SU-DHL-6 (cell line): ENCODE measurements around the gene HELZ2.
"Not testable (repeated sequence)": the region's sequence is repeated elsewhere in the genome, so short reads cannot be mapped to it uniquely, and the experiment has no call there.

Source experiments
- H2AFZ ChIP-seq: fragments of 200-600 bp; sonication (generic); 2 replicates; pipeline ENCODE4 v1.6.1; 2014; ENCODE audit warnings: low read depth, mild to moderate bottlenecking, moderate library complexity, mixed read lengths, antibody characterized with exemption, low read length; ENCODE audit not compliant: severe bottlenecking
- H3F3A ChIP-seq: fragments of 200-600 bp; shearing (Covaris generic); 2 replicates; pipeline ENCODE4 v1.6.0; 2016; ENCODE audit warnings: antibody characterized with exemption, mild to moderate bottlenecking; ENCODE audit not compliant: insufficient read depth
- H3K27ac ChIP-seq: fragments of 200-600 bp; sonication (generic); 2 replicates; pipeline ENCODE4 v1.5.1; 2016; ENCODE audit warnings: low read depth, mild to moderate bottlenecking, low read length, moderate library complexity, mixed read lengths
- H3K27me3 ChIP-seq: fragments of 200-600 bp; sonication (generic), shearing (Covaris generic); 2 replicates; pipeline ENCODE4 v1.6.0; 2014; ENCODE audit warnings: mild to moderate bottlenecking, low read length
- H3K36me3 ChIP-seq: fragments of 200-600 bp; sonication (generic); 2 replicates; pipeline ENCODE4 v1.6.1; 2014; ENCODE audit warnings: mild to moderate bottlenecking, low read length, mixed read lengths
- H3K4me2 ChIP-seq: fragments of 300-600, 200-600 bp; shearing (Covaris generic), sonication (generic); 2 replicates; pipeline ENCODE4 v1.6.0; 2014; ENCODE audit warnings: low read length, low read depth, mild to moderate bottlenecking; ENCODE audit not compliant: poor library complexity, severe bottlenecking
- H3K4me3 ChIP-seq: fragments of 200-600 bp; sonication (generic); 2 replicates; pipeline ENCODE4 v1.5.1; 2014; ENCODE audit warnings: antibody characterized with exemption, low read length, mild to moderate bottlenecking, mixed read lengths; ENCODE audit not compliant: insufficient read depth, poor library complexity, severe bottlenecking
- H3K79me2 ChIP-seq: fragments of 200-600 bp; sonication (generic); 2 replicates; pipeline ENCODE4 v1.6.1; 2014; ENCODE audit warnings: mild to moderate bottlenecking, low read length, moderate library complexity; ENCODE audit not compliant: insufficient read depth
- H3K9ac ChIP-seq: fragments of 200-600 bp; sonication (generic); 2 replicates; pipeline ENCODE4 v1.7.0; 2014; ENCODE audit warnings: mild to moderate bottlenecking, low read length
- H3K9me2 ChIP-seq: fragments of 200-600 bp; sonication (generic); replicated peaks from 2 replicates; pipeline ENCODE4 v1.6.1; 2014; ENCODE audit warnings: low read length; ENCODE audit not compliant: insufficient read depth
- H3K9me3 ChIP-seq: fragments of 200-600 bp; sonication (generic); 2 replicates; pipeline ENCODE4 v1.6.1; 2014; ENCODE audit warnings: low read length, mixed read lengths; ENCODE audit not compliant: insufficient read depth
- H4K20me1 ChIP-seq: fragments of 200-600 bp; sonication (generic); 2 replicates; pipeline ENCODE4 v1.6.1; 2014; ENCODE audit warnings: low read depth, mild to moderate bottlenecking, antibody characterized with exemption, low read length, moderate library complexity, mixed read lengths
- EZH2phosphoT487 ChIP-seq: fragments of 200-600 bp; sonication (generic), shearing (Covaris generic); conservative IDR thresholded peaks from 2 replicates; pipeline ENCODE4 v1.6.1; 2018; ENCODE audit warnings: mild to moderate bottlenecking, antibody characterized with exemption, low read length, moderate library complexity, mixed read lengths
- TF ChIP-seq, protein P1 (sequence below): fragments of 200-600 bp; sonication (generic); IDR thresholded peaks from one replicate; pipeline ENCODE4 v1.5.1; 2017; ENCODE audit warnings: antibody characterized with exemption, mild to moderate bottlenecking, low read length, moderate library complexity; ENCODE audit not compliant: insufficient read depth, poor library complexity, severe bottlenecking

The HELZ2 gene

DNA sequence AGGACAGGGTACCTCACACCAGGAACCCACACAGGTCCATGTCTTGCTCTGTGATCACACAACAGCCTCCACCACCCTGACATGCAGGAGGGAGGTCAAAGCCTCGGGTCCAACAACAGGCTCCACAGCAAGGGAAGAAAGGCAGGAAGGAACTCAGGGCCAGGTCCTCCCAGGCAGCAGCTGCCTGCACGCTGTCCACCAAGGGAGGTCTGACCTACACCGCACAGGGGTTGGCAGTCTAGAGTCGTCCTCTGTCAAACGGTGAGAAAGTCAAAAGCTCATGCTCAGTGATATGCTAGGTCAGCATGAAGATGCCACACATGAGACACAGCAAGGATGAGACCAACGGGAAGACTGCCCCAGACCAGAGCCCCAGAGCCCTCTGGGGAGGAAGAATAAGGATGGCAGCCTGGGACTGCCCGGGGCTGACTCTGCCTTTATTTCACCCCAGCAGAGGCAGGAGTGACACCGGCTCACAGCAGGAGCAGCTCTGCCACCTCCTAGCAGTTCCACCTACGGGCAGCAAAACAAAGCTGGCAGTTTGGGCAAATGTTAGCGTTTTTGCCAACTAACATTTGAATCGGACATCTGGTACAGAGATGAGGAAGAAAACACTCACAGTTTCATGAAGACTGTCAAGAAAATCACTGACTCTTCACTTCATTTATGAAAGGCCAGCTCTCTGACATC lies 44.4 kb upstream of the HELZ2 start:
- peaks cover 40% of the 10 kb centered on the region for H3K79me2 ChIP-seq
- no peak for TF ChIP-seq EZH2phosphoT487
- TF ChIP-seq, protein P1, sequence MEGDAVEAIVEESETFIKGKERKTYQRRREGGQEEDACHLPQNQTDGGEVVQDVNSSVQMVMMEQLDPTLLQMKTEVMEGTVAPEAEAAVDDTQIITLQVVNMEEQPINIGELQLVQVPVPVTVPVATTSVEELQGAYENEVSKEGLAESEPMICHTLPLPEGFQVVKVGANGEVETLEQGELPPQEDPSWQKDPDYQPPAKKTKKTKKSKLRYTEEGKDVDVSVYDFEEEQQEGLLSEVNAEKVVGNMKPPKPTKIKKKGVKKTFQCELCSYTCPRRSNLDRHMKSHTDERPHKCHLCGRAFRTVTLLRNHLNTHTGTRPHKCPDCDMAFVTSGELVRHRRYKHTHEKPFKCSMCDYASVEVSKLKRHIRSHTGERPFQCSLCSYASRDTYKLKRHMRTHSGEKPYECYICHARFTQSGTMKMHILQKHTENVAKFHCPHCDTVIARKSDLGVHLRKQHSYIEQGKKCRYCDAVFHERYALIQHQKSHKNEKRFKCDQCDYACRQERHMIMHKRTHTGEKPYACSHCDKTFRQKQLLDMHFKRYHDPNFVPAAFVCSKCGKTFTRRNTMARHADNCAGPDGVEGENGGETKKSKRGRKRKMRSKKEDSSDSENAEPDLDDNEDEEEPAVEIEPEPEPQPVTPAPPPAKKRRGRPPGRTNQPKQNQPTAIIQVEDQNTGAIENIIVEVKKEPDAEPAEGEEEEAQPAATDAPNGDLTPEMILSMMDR: no peak
- no peak overlapping the region for H3K9ac ChIP-seq
- H3K9me2 ChIP-seq: no peaks in the 10 kb centered on the region
- no peak overlapping the region for H3K4me2 ChIP-seq
- no peak overlapping the region for H2AFZ ChIP-seq
- no peaks in the 10 kb centered on the region for H4K20me1 ChIP-seq
- no peaks in the 10 kb centered on the region for H3K27me3 ChIP-seq
- no peak overlapping the region for H3K27ac ChIP-seq
- no peak overlapping the region for H3K4me3 ChIP-seq
- no peaks in the 10 kb centered on the region for H3K9me3 ChIP-seq
- H3K36me3 ChIP-seq: no peaks in the 10 kb centered on the region
- H3F3A ChIP-seq: no peaks in the 10 kb centered on the region

DNA sequence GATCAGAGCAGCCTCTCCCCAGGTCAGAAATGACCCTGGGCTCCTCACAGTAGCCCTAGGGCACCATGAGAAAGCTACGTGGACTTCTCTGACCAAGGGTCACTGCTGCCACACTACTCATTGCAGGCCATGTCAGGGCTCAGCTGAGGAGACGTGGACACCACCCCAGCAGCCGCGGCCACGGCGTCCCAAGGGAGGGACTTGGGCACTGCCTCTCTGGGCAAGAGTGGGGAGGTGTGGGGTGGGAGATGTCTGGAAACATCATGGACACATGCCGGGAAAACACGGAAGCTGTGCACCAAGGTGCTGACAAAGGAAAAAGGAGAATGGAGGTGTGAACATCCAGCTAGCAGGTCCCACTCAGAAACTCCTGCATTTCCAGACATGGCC lies 43.8 kb upstream of the HELZ2 start:
- H3K9ac ChIP-seq: no peak overlapping the region
- no peaks in the 10 kb centered on the region for H3K27me3 ChIP-seq
- H3K9me3 ChIP-seq: no peaks in the 10 kb centered on the region
- no peak overlapping the region for H2AFZ ChIP-seq
- no peaks in the 10 kb centered on the region for H3K36me3 ChIP-seq
- H3F3A ChIP-seq: no peaks in the 10 kb centered on the region
- no peak overlapping the region for H3K4me2 ChIP-seq
- peaks cover 34% of the 10 kb centered on the region for H3K79me2 ChIP-seq
- no peak overlapping the region for H3K27ac ChIP-seq
- TF ChIP-seq EZH2phosphoT487: no peak
- TF ChIP-seq, protein P1: no peak
- no peaks in the 10 kb centered on the region for H3K9me2 ChIP-seq
- H3K4me3 ChIP-seq: no peak overlapping the region
- no peaks in the 10 kb centered on the region for H4K20me1 ChIP-seq

DNA sequence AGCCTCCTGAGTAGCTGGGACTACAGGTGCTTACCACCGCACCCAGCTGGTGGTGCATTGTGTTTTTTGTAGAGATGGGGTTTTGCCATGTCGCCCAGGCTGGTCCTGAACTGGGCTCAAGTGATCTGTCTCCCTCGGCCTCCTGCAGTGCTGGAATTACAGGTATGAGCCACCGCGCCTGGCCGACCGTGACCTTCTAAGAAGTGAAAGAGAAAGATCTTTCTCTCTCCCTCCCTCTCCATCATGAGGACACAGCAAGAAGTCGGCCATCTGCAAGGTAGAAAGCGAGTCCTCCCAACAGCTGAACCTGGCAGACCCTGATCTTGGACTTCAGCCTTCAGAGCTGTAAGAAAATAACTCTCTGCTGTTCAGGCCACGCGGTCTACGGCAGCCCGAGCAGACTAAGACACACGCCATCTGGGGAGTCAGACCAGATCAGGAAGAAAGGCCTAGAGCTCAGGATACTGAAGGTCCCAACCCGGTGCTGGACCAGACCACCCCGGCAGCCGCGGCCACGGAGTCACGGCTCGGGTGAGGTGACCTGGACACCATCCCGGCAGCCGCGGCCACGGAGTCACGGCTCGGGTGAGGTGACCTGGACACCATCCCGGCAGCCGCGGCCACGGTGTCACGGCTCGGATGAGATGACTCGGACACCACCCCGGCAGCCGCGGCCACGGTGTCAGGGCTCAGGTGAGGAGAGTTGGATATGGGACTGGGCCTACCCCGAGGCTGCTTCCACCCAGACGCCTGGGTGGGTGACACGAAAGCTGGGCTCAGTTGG lies 43.2 kb upstream of the HELZ2 start:
- Histone ChIP-seq H3K4me2 (no peak overlapping the region), H3K36me3 (no peaks in the 10 kb centered on the region), H3K27me3 (no peaks in the 10 kb centered on the region), H3K9ac (no peak overlapping the region), H3K9me3 (no peaks in the 10 kb centered on the region), H3K27ac (no peak overlapping the region), H3K4me3 (no peak overlapping the region), H3F3A (no peaks in the 10 kb centered on the region), H4K20me1 (no peaks in the 10 kb centered on the region), H2AFZ (no peak overlapping the region), H3K9me2 (no peaks in the 10 kb centered on the region), H3K79me2 (peaks cover 29% of the 10 kb centered on the region)
- no peak for TF ChIP-seq EZH2phosphoT487
- TF ChIP-seq, protein P1: no peak

DNA sequence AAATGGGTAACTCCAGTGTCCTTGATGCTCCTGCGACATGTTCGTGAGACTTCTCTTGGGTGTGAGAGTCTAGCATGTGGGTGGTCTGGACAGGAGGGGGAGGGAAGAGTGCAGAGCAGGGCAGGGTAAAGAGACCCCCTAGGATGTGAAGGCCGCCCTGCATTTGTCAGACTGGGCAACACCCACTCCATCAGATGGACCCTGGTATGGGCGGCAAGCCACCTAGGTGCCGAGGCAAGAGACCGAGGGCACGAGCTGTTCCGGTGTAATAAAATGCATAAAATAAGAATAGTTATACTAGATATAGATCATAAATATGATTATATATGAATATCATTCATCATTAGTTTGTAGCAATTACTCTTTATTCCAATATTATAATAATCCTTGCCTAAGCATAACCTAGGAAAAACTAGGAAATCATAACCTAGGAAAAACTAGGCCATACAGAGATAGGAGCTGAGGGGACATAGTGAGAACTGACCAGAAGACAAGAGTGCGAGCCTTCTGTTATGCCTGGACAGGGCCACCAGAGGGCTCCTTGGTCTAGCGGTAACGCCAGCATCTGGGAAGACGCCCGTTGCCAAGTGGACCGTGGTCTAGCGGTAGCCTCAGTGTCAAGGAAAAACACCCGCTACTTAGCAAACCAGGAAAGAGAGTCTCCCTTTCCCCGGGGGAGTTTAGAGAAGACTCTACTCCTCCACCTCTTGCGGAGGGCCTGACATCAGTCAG lies 40.0 kb upstream of the HELZ2 start:
- not testable (repeated sequence) for H3F3A ChIP-seq, H3K27me3 ChIP-seq, H3K36me3 ChIP-seq, H4K20me1 ChIP-seq, H2AFZ ChIP-seq, H3K9me2 ChIP-seq, H3K9ac ChIP-seq, H3K9me3 ChIP-seq, H3K4me3 ChIP-seq, H3K79me2 ChIP-seq, H3K27ac ChIP-seq, H3K4me2 ChIP-seq
